ENCODE measurements around the gene MEGF8.

MEGF8 gene

DNA sequence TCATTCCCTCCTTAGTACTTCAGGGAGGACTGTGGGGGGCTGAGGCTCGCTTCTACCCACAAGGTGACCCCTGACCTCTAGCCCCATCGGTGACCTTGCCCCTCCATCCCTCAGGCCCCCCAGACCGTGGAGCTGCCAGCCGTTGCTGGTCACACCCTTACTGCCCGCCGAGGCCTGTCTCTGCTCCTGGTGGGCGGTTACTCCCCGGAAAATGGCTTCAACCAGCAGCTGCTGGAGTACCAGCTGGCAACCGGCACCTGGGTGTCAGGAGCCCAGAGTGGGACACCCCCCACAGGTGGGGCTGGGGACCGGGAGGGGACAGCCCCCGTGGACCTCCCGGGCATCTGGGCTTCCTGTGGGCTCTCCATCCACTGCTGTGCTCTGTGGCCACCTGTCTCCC is 31.9 kb downstream of the MEGF8 start:
- DNase-seq (ENCODE audit: low read depth) = no peak

GRCh38 chr19:42360787-42361544 is 35.5 kb downstream of the MEGF8 start:
- DNase-seq (ENCODE audit: low read depth) = no peak

DNA sequence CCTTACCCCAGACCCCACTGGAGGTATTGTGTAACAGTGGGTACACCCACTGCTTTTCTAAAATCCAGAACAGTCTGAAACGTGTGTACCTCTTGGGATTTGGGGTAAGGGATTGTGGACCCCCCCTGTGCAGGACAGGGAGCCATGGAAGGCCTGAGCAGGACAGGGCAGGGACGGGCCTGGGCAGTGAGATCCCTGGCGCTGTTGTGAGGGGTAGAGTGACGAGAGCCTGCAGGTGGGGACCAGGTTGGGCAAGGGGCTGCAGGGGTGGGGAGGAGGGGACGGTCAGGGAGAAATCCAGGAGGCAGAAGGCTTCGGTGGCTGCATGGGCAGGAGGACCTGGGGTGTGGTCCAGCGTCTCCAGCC is 36.1 kb downstream of the MEGF8 start:
- no peak for DNase-seq (ENCODE audit: low read depth)

DNA sequence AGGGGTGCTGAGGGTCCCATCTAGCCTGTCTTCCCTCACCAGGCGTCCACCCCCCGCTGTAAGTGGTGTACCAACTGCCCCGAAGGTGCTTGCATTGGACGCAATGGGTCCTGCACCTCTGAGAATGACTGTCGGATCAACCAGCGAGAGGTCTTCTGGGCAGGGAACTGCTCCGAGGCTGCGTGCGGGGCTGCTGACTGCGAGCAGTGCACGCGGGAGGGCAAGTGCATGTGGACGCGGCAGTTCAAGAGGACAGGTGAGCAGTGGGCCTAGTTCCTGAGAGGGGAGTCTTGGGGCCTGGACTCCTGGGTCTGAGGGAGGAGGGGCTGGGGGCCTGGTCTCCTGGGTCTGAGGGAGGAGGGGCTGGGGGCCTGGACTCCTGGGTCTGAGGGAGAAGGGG is 36.9 kb downstream of the MEGF8 start:
- DNase-seq (ENCODE audit: low read depth) = no peak

GRCh38 chr19:42362891-42363440 is 37.5 kb downstream of the MEGF8 start:
- DNase-seq (ENCODE audit: low read depth) = no peak

- DNase-seq (ENCODE audit: low read depth) = no peak
Measured at GRCh38 chr19:42363614-42364346, 38.3 kb downstream of the MEGF8 start.

- DNase-seq (ENCODE audit: low read depth) = no peak
Measured at GRCh38 chr19:42366673-42367072, 41.2 kb downstream of the MEGF8 start.

GRCh38 chr19:42367929-42368328 is 42.5 kb downstream of the MEGF8 start:
- no peak for DNase-seq (ENCODE audit: low read depth)

DNA sequence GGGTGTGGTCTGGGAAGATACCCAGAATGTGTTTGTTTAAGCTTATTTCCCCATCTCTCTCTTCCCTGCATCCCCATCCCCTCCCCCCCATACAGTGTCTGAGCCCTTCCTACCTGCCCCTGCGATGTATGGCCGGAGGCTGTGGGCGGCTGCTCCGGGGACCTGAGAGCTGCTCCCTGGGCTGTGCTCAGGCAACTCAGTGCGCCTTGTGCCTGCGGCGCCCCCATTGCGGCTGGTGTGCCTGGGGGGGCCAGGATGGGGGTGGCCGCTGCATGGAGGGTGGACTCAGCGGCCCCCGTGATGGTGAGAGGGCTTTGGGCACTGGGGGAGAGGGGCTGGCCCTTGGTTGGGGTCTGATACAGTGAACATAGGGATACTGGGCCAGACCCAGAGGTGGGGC is 42.9 kb downstream of the MEGF8 start:
- DNase-seq (ENCODE audit: low read depth) = no peak

DNA sequence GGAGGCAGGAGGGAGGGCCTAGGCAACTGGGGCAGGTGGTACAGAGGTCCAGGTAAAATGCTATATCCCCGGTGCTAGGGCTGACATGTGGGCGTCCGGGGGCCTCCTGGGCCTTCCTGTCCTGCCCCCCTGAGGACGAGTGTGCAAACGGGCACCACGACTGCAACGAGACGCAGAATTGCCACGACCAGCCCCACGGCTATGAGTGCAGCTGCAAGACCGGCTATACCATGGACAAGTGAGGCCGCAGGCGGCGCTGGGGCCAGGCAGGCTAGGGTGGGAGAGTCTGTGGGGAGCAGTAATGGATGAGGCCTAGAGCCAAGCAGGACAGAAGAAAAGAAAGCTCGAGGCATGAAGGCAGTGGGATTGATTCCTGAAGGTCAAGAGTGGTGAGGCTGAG is 43.3 kb downstream of the MEGF8 start:
- DNase-seq (ENCODE audit: low read depth) = no peak

GRCh38 chr19:42369433-42370067 is 44.1 kb downstream of the MEGF8 start:
- DNase-seq (ENCODE audit: low read depth) = no peak

DNA sequence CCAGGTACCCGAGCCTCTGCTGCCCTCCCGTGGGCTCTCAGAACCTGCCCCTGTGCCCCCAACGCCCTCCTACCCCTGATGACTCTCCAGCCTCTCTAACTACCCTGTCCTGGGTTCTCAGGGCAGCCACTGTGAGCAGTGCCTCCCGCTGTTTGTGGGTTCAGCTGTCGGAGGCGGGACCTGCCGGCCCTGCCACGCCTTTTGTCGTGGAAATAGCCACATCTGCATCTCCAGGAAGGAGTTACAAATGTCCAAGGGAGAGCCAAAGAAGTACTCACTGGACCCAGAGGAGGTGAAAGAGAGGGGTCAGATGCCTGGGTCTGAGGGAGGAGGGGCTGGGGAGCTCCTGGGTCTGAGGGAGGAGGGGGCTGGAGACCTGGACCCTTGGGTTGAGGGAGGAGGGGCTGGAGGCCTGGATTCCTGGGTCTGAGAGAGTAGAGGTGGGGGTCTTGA is 44.7 kb downstream of the MEGF8 start:
- no peak for DNase-seq (ENCODE audit: low read depth)

GRCh38 chr19:42370626-42371175 is 45.3 kb downstream of the MEGF8 start:
- DNase-seq (ENCODE audit: low read depth) = no peak

DNA sequence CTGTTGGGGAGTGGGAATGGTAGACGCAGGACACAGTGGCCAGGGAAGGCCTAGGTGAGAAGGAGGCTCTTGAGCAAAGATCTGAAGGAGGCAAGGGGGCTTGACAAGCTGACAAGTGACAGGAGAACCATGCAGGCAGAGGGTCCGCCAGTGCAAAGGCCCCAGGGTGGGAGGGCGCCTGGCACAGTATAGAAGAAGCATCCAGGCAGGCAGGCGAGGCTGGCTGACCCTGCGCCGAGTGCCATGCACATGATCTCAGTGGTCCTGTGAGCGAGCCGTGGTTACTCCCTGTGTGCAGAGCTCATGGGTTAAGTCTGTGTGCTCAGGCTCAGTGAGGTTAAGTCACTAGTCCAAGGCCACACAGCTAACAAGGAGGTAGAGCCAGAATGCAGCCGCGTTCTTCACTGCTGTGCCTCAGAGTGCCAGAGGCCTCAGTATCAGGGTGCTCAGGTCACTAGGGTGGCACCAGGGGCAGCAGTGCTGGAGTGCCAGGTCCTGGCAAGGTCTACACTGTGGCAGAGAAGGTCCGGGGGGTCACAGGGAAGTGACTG is 49.5 kb downstream of the MEGF8 start:
- no peak for DNase-seq (ENCODE audit: low read depth)

DNA sequence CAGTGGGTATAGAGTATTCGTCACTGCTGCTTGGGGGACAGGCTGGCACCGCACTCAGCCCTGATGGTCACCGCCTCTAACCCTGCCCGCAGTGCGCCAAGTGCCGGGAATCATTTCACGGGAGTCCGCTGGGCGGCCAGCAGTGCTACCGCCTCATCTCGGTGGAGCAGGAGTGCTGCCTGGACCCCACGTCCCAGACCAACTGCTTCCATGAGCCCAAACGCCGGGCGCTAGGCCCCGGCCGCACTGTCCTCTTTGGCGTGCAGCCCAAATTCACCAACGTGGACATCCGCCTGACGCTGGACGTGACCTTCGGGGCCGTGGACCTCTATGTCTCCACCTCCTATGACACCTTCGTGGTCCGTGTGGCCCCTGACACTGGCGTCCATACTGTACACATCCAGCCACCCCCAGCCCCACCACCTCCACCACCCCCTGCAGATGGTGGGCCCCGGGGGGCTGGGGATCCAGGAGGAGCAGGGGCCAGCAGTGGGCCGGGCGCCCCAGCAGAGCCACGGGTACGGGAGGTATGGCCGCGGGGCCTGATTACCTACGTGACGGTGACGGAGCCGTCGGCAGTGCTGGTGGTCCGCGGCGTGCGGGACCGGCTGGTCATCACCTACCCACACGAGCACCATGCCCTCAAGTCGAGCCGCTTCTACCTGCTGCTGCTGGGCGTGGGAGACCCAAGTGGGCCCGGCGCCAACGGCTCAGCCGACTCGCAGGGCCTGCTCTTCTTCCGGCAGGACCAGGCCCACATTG is 50.2 kb downstream of the MEGF8 start:
- no peak for DNase-seq (ENCODE audit: low read depth)

- no peak for DNase-seq (ENCODE audit: low read depth)
Measured at GRCh38 chr19:42376177-42376555, 50.7 kb downstream of the MEGF8 start.

DNA sequence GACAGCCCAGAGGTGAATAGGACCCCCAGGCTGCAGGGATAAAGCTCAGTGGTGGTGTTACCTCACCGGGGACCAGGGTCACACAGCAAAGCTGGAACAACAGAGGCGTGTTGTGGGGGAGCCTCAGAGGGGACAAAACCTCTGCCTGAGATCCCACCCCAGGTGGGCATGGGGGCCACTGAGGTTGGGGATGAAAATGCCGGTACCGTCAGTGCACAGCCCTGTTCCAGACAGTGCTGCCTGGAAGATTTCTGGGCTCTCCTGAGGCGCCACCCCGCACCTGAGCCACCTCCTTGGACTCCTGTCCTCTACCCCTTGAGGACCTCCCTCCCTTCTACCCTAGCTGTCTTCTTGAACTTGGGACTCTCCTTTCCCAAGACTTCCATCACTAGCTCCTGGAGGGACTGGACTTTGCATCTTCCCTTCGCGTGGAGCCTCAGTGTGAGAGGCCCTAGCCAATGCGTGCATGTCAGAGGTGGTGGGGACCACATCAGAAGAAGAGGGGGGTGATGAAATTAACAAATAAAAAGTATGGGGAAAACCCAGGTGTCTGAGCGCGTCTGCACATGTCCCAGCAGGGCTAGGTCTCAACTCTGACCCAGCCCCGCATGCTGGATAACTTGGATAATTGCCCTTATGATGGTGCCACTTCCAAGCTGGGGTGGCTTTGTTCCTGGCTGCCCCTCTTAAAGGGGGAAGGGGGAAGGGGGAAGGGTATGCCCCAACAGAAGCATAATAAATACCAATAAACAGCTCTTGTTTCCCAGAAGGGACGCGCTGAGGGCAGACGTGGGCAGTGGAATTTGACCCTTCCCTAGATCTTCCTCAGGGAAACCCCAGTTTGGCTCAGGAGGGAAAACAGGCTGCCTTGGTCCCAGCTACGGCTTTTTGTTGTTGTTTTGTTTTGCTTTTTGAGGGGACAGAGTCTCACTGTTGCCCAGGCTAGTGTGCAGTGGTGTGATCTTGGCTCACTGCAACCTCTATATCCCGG is 53.1 kb downstream of the MEGF8 start:
- DNase-seq (ENCODE audit: low read depth) = no peak

- no peak for DNase-seq (ENCODE audit: low read depth)
Measured at GRCh38 chr19:42380155-42380554, 54.7 kb downstream of the MEGF8 start.

- DNase-seq (ENCODE audit: low read depth) = no peak
Measured at GRCh38 chr19:42386974-42387707, 61.7 kb downstream of the MEGF8 start.

Measured in CMK (cell line).